A204.1 (cell line): Measurements from ENCODE around the gene HNRNPUL2.

Source experiments
- FAIRE-seq: peaks from 2 replicates; lab custom pipeline; 2012; peaks lifted over from hg19 to GRCh38; lab: Jason Lieb, UNC

Gene HNRNPUL2

DNA sequence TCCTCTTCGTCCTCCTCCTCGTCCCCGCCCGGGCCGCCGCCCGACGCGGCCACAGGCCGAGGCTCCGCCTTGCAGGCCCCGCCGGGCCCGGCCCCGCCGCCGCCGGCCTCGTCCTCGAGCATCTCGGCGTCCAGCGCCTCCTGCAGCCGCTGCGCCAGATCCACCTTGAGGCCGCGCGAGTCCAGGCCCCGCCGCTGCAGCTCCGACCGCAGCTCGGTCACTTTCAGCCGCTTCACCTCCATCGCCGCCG lies 417 bp downstream of the HNRNPUL2 start:
- FAIRE-seq, result no peak

DNA sequence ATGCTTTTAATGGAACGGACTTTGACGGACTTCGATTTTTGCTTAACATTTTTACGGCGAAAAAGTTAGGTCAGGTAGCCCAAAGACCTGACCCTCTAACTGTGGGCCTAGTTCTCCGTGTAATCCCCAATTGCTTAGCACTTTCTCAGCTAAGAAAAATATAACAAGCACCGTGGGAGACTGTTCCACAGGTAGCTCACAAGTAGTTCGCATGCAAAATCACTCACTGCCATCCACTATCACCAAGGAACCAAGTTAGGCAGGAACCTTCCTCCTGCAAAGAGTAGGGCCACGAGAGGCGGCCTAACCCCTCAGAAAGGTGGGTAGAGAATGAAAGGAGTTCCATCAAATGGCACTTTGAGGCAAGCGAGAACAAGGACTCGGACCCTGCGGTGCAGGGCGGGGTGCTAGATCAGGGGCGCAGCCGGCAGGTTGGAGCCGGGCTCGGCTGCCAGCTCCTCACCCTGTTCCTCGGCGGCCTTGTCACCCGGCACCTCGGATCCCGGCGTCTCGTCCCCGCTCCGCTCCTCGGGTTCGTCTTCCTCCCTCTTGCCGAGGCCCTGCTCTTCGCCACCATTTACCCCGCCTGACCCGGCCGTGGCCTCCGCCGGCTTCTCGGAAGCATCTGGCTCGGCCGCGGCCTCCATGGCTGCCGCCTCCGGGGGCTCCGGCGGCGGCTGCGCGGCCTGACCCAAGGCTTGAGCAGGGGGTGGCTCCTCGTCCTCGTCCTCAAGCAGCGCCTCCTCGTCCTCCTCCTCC lies 922 bp downstream of the HNRNPUL2 start:
- no peak for FAIRE-seq

DNA sequence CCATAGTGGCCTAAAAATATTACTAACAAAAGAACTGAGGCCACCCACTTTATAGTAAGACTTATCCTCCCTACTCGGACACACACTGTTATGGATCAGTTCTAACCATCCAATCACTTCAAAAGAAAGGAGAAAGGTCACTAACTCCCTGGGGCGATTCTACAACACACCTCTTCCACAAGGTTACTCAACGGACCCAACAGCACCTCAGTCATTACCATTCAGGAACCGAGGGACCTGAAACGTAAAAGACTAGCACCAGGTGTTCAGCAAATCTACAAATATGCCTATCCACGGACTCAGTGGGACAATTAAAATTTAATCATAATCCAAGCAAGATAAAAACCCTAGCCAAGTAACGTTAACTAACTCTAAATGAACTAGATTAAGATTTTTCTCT lies 1.6 kb downstream of the HNRNPUL2 start:
- FAIRE-seq, result no peak

DNA sequence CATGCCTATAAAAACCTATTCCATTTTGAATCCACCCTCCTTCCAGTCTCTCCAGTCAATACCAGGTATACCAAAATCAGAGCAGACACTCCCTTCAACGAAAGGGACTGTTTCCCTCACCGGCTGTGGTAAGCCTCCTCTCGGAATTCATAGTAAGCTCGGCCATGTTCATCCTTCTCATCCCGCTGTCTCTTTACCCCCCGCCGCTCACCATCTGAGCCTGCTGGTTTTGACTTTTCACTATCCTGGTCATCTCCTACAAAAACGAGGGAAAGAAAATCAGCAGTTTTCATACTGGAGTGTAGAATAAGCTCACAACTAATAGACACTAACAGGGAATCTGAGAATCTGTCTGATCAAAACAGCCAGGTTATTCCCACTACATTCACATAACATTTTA lies 3.1 kb downstream of the HNRNPUL2 start:
- FAIRE-seq, result no peak

DNA sequence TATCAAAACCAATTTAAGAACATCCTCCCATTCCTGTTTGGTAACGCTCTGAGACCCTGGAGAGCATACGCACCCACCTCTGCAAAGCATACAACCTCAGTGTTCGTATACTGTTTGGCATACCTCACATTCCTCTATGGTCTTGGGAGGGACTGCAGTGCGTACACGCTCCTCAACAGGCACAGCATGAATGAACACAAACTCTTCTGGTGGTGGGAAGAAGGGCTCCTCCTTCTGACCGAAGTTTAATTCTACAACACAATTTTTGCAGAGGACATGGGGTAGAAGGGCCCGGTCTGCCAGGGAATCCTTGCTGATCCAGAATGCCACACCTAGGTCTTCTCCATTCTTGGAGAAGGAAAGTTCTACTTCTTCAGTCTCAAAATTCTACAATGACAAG lies 5.3 kb downstream of the HNRNPUL2 start:
- FAIRE-seq, result no peak

DNA sequence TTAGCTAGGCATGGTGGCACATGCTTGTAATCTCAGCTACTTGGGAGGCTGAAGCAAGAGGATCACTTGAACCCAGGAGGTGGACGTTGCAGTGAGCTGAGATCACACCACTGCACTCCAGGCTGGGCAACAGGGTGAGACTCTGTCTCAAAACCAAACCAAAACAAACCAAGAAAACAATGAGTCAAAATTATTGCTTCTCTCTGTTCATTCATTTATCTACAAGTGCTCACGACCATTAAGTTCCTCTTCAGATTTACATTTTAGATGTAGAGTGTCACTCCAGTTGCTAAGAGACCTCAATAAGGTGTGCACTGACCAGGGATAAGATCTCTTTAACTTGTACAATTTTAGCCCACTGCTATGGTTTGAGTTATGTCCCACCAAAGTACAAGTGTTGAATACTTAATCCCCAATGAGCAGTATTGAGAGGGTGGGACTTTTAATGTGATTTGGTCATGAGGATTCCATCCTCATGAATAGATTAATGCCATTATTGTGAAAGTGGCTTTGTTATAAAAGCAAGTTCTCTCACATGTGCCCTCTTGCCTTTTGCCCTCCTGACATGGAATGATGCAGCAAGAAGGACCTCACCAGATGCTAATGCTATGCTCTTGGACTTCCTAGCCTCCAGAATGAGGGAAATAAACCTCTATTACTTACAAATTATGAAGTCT lies 7.8 kb downstream of the HNRNPUL2 start:
- FAIRE-seq, result no peak

DNA sequence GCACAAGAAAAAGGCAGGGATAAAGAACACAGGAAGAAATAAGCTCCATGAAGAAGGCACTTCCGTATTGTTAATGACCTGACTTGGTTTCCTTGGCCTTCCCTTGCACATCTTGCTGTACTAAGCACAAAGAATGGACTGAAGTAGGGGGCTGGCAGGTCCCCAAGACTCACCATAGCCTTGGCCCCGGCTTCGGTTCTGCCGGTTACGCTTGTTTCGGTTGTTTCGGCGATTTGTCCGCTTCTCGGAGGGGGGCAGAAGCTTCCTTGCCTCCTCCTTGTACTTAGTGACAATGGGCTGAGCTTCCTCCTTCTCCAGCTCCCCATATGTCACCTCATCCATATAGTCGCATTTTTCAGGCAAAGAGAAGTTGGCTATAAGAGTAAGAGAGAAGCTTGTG lies 10.4 kb downstream of the HNRNPUL2 start:
- FAIRE-seq, result no peak

DNA sequence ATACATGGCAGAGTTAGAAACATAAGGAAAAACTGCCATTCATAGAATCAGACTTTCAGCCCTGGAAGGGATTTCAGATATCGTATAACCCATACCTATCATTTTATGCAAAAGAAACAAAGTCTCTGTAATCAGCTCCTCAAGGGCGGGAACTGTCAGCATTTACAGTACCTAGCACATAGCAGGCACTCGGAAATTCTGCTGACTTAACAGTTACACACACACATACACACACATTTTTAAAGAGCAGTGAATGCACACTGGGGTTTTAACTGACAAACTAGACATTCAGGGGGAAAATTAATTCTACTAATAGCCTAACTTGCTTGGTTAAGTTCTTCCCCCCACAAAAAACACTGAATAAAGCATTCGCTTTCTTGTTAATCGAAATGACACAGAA lies 11.1 kb downstream of the HNRNPUL2 start:
- no peak for FAIRE-seq

DNA sequence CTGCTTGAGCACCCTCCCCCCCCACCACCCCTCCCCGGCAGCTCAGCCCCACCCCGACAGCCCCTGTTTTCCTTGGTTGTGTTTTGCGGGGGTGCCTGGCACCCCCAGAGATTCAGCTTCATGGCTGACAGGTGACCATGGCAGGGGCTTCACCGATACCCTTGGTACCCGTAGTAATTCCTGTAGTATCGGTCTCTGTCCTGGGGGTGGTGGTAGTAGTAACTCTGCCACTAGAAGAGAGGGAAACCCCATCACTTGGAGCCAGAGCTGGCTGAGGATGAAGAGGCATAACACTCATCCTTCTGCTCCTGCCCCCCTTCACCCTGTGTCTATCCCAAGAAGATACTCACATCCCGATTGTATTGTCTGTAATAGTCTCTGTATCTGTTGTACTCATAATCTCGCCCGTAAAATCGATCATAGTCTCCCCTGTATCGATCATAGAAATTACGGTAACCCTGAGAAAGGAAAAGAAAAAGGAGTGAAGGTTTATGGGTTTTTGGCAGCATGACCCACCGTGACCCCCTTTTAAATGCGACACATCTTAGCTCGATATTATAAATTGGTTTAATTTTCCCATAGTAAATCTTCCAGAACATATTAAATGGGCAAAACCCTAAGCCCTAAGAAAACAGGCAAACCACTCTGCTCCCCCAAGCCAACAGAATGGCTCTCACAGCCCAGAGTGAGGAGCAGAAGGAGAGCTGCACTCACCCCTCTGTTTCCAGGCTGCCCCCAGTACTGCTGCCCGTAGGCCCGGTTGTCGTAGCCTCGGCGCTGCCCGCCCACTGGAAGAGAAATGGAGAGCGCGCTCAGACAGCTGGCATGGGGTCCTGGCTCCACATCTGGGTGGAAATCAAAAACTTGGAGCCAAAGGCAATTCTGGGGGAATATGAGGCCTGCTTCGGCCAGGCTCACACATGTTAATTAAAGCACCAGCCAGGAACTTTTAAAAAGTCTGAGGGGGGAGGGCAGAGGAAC lies 11.8 kb downstream of the HNRNPUL2 start:
- FAIRE-seq, result no peak

DNA sequence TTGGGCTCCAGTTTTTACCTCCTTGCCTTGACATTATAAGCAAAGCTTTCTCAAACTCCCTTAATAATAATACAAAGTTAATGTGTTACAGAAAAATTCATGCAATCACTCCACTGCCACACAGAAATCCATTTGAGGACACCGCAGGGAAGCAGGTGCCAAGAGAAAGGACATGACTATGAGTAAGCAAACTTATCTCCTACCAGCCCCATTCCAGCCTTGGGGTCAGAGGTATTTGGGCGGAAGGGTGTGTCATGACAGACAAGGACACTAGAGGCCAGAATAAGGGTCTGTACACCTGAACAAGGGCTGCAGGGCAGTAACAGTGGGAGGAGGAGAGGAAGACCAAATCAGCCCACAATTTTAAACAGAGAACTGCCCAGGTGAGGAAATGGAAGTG lies 13.9 kb downstream of the HNRNPUL2 start:
- FAIRE-seq, result no peak

DNA sequence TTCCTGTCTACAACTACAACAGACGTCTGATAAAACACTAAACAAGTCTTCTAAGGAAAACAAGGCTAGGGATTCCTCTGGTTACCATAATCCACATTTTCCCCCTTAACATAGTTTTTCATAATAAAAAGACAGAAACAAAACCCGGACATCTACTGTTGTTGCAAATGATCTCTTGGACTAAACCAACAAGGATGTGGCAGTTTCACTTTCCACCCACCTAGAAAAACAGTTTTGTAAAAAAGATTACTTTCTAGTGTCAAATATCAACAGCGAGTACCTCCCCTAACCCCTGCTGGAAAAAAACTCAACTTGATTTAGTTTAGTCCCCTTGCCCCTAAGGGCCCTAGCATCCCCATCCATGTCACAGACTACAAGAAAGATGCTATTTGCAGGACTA lies 14.4 kb downstream of the HNRNPUL2 start:
- no peak for FAIRE-seq

DNA sequence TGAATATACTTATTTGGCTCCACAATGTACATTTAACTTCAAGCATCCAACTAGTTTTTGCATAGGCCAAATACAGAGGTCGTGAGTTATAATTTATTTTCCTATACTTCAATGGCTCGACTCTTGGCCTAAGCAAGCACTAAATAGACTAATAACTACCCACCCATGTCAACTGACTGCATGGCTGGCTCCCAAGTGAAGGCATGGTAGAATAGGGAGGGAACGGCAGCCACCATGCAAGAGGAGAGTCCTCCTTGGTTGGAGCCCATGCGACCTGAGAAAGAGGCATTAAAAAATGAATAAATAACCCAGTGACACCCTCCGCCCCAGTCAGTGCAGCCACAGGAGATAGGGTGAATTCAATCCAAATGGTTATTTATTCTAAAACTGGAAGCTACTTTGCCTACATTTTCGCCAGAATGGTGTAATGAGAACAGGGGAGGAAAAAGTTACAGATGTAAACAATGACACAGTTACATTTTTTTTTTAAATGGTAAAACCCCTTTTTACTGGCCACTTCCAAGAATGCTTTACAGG lies 14.9 kb downstream of the HNRNPUL2 start:
- no peak for FAIRE-seq

DNA sequence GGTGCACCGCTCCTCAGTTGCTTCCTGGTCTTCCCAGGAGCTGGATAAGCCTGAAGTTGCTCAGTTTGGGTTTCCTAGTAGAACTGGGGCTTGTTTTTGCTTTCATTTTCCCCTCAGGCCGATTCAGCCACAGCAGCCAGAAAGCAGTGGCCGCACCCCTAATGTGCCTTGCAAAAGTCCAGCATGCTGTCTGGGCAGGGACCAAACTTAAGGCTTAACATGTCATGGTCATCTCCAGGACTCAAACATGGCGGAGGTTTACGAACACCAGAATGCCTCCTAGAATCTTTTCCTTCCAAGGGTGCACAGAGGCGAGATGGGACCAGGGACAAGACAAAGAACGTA lies 17.3 kb downstream of the HNRNPUL2 start:
- no peak for FAIRE-seq

DNA sequence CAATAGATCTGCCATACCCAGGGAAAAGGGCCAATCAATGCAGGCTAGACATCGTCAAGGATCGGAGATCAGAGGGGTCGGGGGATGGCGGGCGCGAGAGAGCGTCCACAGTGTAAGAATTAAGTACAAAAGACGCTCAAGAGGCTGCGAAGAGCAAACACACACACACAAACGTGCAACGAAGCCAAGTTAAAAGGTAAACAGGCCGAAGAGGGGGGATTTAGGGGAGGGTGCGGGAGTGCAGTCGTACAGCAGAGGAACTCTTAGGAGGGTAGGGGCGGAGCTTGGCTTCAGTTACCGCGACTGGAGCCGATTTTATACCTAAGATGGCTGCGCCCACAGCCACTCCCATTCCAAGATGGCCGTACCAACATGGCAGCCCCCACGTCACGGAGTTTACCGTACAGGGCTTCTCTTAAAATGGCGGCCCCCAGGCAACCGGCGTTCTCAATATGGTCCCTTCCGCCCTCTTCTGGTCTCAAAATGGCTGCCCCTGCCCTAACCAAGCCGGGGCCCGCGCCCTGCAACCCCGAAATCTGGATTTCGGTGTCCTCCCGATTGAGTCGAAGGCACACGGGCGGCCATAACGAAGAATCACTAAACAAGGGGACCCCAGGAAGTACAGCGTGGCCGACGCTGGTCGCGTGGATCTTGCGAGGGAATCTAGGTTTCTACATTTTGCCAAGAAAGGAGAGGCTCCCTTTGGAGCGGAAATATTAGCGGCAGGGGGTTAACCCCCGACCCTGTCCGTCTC lies 17.8 kb downstream of the HNRNPUL2 start:
- peak; percentile 91 for FAIRE-seq

DNA sequence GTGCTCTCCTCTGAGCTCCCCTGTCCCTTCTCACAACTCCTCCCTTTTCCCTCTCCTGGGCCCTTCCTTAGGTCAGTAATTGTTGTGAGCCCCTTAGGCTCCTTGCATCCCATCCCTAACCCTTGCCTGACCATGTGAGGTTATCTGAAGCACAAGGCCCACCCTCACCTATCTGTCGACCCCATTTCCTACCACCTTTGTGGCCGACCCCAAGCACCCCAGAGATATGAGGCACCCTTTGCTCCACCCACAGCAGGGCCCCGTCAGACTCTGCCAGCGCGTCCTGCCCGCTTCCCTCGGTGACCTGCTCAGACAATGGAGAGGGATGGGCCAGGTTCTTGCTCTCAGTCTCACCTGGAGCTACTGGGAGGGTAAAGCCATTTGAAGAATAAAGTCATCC lies 18.5 kb downstream of the HNRNPUL2 start:
- FAIRE-seq, result no peak

DNA sequence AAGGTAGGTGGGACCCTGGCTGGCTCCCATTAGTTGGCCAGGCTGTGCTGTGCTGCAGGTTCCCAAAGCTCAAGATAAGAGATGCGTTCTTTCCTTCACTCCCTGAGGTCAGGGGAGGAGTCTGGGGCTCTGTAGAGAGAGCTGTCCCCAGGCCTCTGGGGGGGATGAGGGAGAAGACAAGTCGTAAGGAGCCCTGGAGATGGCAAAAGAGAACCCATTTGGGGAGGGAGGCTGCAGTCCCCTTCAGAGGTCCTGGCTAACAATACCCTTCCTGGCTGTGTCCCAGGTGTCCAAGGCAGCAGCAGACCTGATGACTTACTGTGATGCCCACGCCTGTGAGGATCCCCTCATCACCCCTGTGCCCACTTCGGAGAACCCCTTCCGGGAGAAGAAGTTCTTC lies 18.9 kb downstream of the HNRNPUL2 start:
- no peak for FAIRE-seq

DNA sequence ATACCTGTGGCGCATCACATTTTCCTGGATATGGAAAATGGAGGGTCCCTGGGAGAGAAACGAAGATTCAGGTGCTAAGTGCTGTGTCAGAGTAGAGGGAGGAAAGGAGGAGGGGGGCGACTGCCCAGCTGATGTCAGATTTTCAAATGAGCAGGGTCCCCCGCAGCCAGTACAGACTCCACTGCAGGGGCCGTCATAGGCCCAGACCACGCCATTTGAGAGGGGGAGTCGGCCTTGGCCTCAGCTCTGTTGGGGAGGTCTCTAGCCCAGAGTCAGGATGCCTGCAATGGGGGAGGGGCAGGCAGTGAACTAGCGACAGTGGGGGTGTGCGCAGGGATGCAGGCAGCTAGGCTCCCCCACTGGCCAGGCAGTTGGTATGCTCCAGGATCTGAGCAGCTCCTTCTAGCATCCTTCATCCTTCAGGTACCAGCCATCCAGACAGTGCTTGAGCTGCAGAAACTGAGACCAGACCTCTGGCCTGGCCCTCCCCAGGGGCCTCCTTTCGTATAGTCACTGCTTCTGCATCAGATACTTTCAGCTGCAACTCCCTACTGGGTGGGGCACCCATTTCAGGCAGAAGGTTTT lies 19.9 kb downstream of the HNRNPUL2 start, which contains the start of the genes BSCL2 and GNG3:
Gene BSCL2, minus strand, starts transcription at position 148 of the 585 bp plus-strand sequence. CDS start 229 bp downstream, outside the sequence.
Gene GNG3, plus strand, starts transcription at position 400 of the 585 bp plus-strand sequence. CDS start 620 bp downstream, outside the sequence.
- FAIRE-seq, result no peak

DNA sequence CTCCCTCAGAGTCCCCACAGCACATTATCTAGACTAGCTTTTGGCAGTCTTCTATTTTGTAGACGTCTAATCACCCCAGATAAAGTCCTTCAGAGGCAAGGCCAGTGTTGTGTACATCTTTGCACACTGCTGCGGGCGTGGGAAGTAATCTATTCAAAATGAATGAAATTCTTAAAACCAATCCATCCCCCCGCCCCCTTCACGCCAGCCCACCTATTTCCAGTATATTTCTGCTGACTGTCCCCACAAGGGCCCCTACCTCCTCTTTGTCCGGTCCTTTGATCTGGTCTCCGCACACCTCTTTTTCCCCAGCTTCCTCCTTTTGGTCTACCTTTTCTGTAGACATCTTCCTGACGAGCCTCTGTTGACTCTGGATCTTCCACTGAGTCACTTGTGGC lies 20.4 kb downstream of the HNRNPUL2 start:
- no peak for FAIRE-seq

DNA sequence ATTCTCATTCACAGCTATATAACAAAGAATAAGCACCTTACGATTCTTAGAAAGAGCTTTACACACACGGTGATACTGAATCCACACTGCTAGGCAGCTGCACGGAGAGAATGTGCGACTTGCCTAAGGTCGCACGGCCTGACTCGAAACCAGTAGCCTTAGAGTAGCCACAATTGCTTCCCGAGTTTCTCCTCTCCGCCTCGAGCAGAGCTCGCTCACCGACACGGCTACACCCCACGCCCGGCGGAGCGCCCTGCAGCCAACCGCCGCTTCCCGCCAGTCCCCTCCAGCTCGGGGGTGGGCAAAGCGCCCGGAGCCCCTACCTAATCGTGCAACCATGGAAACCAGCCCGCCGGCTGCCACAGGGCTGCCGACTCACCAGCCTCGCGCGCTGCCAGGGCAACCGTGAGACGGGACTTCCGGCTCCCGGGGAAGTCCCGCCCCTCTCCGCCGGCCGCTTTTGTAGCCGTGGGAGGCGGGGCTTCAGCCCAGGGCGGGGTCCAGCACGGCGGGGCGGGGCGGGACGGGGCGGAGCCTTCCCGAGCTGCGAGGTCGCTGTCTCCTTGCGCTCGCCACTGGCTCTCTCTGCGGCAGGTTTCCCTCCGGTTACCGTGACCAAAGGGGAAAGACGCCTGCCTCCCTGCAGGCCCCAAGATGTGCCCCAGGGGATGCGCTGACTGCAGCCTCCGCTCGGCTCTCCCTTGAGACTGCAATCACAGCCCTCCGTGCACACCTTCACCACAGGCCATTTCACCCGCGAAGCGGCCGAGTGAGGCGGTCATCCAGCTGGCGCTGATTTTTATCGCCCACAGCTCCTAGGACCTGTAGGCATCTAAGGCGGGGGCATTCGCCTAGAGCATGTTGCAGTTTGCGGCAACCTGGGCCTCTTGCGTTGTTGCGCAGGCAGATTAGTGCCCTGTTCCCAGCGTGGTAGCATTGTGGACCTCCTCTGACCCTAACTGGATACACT lies 21.1 kb downstream of the HNRNPUL2 start:
- FAIRE-seq, result no peak

DNA sequence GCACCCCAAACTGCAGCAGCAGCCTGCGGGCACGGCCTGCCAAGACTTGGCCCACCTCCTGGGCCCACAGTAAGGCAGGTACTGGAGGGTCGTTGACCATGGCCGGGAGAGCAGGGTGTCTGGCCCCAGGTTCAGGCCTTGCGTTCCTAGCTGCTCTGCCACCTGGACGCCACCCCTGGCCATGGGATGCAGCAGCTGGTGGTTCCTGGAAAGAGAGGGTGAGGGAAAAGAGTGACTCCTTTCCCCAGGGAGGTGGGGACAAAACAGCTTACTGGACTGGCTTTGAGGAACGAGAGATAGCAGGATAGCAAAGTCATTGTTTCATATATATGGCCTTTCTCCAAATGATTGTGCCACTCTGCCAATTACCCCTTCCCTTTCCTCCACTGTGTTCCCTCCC lies 21.8 kb downstream of the HNRNPUL2 start:
- no peak for FAIRE-seq
